ENCODE measurements around the gene UTS2R. TPM values are rescaled to one million over a fixed set of nuclear protein-coding genes. Genes with fewer than 3 reads are reported as not detected.
A peak's percentile ranks its signal among the peaks of the same experiment; 100 is the strongest.

Gene UTS2R
- total RNA-seq, 1 donor from 2014 or later = 7.2 TPM

- no peak for DNase-seq
These were observed 12.6 kb downstream of the UTS2R start for GRCh38 chr17:82384051-82384729.

GRCh38 chr17:82384730-82385481 is 13.3 kb downstream of the UTS2R start:
- peaks cover 8% of the 10 kb centered on the region for H3K9me3 Mint-ChIP-seq (ENCODE audit: unreplicated experiment)
- no peak overlapping the region for H3K4me3 Mint-ChIP-seq (ENCODE audit: unreplicated experiment)
- peak; percentile 45 for DNase-seq
- H3K36me3 Mint-ChIP-seq (ENCODE audit: unreplicated experiment) = no peaks in the 10 kb centered on the region
- TF ChIP-seq CTCF (IDR thresholded peaks at IDR 0.05; ENCODE audit: partially characterized antibody, unreplicated experiment) = no peak
- peaks cover 14% of the 10 kb centered on the region for H3K27me3 Mint-ChIP-seq (ENCODE audit: unreplicated experiment)
- peaks cover 11% of the 10 kb centered on the region for H3K4me1 Mint-ChIP-seq (ENCODE audit: low read depth, unreplicated experiment)
- H3K27ac Mint-ChIP-seq (ENCODE audit: unreplicated experiment) = peak overlapping the region; percentile 22

More at GRCh38 chr17:82384051-82384729, 12.6 kb downstream of the UTS2R start:
- no peak overlapping the region for H3K27ac Mint-ChIP-seq (ENCODE audit: unreplicated experiment)
- H3K27me3 Mint-ChIP-seq (ENCODE audit: unreplicated experiment) = peaks cover 11% of the 10 kb centered on the region
- no peak for TF ChIP-seq CTCF (IDR thresholded peaks at IDR 0.05; ENCODE audit: partially characterized antibody, unreplicated experiment)
- H3K4me3 Mint-ChIP-seq (ENCODE audit: unreplicated experiment) = no peak overlapping the region
- no peaks in the 10 kb centered on the region for H3K36me3 Mint-ChIP-seq (ENCODE audit: unreplicated experiment)
- peaks cover 8% of the 10 kb centered on the region for H3K9me3 Mint-ChIP-seq (ENCODE audit: unreplicated experiment)
- H3K4me1 Mint-ChIP-seq (ENCODE audit: low read depth, unreplicated experiment) = peaks cover 12% of the 10 kb centered on the region

GRCh38 chr17:82385559-82386254 is 14.1 kb downstream of the UTS2R start:
- Mint-ChIP-seq H3K9me3 (ENCODE audit: unreplicated experiment) (peaks cover 8% of the 10 kb centered on the region), H3K27ac (ENCODE audit: unreplicated experiment) (no peak overlapping the region), H3K4me3 (ENCODE audit: unreplicated experiment) (no peak overlapping the region), H3K27me3 (ENCODE audit: unreplicated experiment) (peaks cover 9% of the 10 kb centered on the region), H3K36me3 (ENCODE audit: unreplicated experiment) (no peaks in the 10 kb centered on the region), H3K4me1 (ENCODE audit: low read depth, unreplicated experiment) (peaks cover 8% of the 10 kb centered on the region)
- DNase-seq = no peak
- TF ChIP-seq CTCF (IDR thresholded peaks at IDR 0.05; ENCODE audit: partially characterized antibody, unreplicated experiment) = no peak

- Mint-ChIP-seq H3K27ac (ENCODE audit: unreplicated experiment) (no peak overlapping the region), H3K4me1 (ENCODE audit: low read depth, unreplicated experiment) (peaks cover 5% of the 10 kb centered on the region), H3K27me3 (ENCODE audit: unreplicated experiment) (peaks cover 5% of the 10 kb centered on the region), H3K36me3 (ENCODE audit: unreplicated experiment) (no peaks in the 10 kb centered on the region), H3K9me3 (ENCODE audit: unreplicated experiment) (peaks cover 5% of the 10 kb centered on the region), H3K4me3 (ENCODE audit: unreplicated experiment) (no peak overlapping the region)
- no peak for TF ChIP-seq CTCF (IDR thresholded peaks at IDR 0.05; ENCODE audit: partially characterized antibody, unreplicated experiment)
- no peak for DNase-seq
These were observed 14.8 kb downstream of the UTS2R start for GRCh38 chr17:82386255-82386831.

Measured in glutamatergic neuron (in vitro differentiated cells).